Fibroblast of lung (primary cell): ENCODE data around the gene CRABP2.

Source experiments
- EZH2 ChIP-seq: IDR thresholded peaks from 2 replicates; pipeline ENCODE4 v1.5.1; 2012; ENCODE audit warnings: low read length, control low read depth, mild to moderate bottlenecking; ENCODE audit errors: missing control alignments
- TF ChIP-seq, protein P1 (sequence below), 2 donors: IDR thresholded peaks in 1 of 2; conservative IDR thresholded peaks in 1 of 2; 1 replicate in 1 of 2; 2 replicates in 1 of 2; pipeline ENCODE4 v1.5.1; 2011 to 2012; ENCODE audit warnings: low read length in 2 of 2, control low read depth in 1 of 2, inconsistent platforms in 1 of 2, low read depth in 1 of 2, mild to moderate bottlenecking in 1 of 2

DNA sequence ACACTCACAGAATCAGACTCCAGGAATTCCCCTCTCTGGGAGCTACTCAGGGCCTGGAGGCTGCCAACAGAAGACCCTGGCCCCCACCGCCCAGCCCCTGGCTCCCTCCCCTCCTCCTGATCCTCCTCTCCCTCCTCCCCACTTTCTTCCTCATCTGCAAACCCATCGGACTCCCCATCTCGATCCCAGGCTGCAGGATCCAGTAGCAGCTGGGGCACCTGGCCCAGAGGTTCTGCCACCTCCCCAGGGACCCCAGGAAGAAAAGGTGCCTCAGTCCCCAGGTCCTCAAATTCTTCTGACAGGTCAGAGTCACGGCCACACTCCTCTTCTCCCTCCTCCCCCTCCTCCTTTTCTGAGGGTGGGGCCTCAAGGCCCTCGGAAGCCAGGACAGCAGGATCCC lies 35.6 kb downstream of the CRABP2 start:
- TF ChIP-seq, protein P1, sequence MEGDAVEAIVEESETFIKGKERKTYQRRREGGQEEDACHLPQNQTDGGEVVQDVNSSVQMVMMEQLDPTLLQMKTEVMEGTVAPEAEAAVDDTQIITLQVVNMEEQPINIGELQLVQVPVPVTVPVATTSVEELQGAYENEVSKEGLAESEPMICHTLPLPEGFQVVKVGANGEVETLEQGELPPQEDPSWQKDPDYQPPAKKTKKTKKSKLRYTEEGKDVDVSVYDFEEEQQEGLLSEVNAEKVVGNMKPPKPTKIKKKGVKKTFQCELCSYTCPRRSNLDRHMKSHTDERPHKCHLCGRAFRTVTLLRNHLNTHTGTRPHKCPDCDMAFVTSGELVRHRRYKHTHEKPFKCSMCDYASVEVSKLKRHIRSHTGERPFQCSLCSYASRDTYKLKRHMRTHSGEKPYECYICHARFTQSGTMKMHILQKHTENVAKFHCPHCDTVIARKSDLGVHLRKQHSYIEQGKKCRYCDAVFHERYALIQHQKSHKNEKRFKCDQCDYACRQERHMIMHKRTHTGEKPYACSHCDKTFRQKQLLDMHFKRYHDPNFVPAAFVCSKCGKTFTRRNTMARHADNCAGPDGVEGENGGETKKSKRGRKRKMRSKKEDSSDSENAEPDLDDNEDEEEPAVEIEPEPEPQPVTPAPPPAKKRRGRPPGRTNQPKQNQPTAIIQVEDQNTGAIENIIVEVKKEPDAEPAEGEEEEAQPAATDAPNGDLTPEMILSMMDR (conservative IDR thresholded peaks at IDR 0.05 in 1 of 2, IDR thresholded peaks at IDR 0.05 in 1 of 2; ENCODE audit: low read depth in 1 of 2, low read length in 2 of 2) = no peak
- no peak for TF ChIP-seq EZH2
